Stimulated activated CD8-positive, alpha-beta memory T cell treated with anti-CD3 and anti-CD28 coated beads, Interleukin-12 subunit alpha, Interleukin-12 subunit beta, amount 100 ng/mL, for 1 hour (primary cell): ENCODE data around the gene HS3ST3A1.

Experiments used
- DNase-seq: peaks from one replicate; pipeline ENCODE4 v3.0.0-alpha.2; 2020; ENCODE audit warnings: low read depth

Gene HS3ST3A1

GRCh38 chr17:13601776-13602551 is at the start of gene HS3ST3A1:
Gene HS3ST3A1, minus strand, starts transcription at chr17:13601929. Its CDS starts 800 bp downstream, at chr17:13601129.
- no peak for DNase-seq

DNA sequence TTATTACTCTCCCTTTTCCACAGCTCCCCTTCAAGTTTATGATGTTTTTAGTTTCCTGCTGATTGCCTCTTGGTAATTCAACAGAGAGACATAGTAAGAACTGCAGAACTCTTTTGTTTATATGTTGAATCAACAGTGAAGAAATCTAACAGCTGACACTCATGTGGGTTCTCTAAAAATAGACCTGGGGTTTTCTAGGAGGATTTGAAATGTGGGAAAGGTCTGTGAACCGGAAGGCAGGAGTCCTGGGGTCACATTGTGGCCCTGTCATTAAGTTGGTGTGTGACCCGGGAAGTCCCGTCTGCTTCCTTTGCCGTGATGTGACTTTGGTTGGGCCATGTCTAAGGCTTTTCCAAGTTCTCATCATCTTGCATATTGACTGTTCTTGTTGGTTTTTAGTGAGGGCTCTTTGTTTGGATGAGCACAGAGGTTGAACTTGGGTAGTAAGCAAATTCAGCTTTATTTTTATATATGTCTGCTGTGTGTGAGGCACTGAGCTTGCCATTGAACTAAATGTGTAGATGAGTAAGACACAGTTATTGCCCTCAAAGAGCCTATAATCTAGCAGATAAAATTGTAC is 48.5 kb upstream of the HS3ST3A1 start:
- DNase-seq: no peak

GRCh38 chr17:13647543-13648021 is 45.9 kb upstream of the HS3ST3A1 start:
- DNase-seq: no peak

- no peak for DNase-seq
These were observed 45.3 kb upstream of the HS3ST3A1 start for GRCh38 chr17:13646969-13647542.

DNA sequence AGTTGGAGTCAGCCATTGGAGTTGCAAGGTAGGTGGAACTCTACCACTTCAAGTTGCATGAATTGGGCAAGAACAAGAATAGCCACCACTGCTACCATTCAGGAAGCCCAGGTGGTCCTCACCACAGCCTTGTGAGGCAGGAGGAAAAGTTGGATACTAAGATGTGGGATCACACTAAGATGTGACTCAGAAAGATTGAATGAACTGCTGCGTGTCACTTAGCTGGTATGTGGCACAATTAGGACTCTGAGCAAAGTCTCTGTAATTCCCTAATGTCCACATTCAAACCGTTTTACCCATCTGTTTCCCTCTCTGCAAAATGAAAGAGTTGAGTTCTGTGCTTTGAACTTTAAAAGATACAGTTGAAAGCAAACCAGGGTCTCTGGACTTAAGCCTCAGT is 44.7 kb upstream of the HS3ST3A1 start:
- DNase-seq: no peak

DNA sequence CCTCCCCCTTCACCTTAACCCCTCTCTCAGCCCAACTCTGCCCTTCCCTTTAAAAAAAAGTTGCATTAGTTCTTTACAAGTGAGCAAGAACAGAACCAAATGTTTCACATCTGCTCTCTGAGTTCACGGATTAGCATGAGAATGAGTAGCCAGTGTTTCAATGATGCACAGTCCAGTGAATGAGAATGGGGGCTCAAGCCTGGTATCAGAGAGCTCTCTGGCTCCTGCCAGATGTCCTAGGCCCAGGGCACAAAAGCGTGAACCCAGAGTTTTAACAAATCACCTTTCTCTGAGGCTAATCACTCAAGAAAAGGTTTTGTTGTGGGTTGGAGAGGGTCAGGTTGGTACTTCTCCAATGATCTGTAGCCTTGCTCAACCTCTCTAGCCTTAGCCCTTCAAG is 41.5 kb upstream of the HS3ST3A1 start:
- no peak for DNase-seq

DNA sequence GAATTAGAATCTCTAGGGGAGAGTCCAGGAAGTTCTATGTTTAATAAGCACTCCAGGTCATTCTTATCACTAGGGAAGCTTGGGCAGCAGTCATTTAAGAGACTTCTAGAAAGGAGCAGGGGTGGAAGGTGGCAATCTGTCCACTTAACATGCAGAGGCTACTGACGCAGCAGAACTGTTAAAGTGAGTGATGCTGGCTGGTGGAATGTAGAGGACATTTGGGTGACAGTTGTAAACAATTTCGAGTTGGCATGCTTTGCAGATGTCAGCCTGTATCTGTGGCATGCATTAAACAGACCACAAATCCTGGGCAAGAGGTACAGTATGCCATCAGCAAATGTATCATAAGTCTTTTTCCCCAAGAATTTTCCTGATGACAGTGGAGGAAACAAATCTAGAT is 40.5 kb upstream of the HS3ST3A1 start:
- no peak for DNase-seq

DNA sequence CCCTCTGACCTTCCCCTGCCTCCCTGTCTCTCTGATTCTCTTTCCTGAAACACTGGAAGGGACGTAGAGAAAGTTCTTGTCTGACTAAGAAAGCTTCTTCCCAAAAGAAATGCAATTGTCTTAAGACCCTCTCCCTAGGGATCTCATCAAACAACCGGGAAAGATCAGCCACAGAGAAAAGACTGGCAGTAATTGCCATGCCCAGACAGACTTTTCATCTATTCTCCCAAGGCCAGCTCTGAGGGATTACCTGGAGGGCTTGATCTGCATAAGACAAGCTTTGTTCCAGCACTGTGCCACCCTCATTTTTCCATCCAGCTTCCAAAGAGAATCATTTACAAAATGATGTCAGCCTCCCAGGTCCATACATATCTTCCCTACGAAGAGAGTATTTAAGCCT is 38.8 kb upstream of the HS3ST3A1 start:
- no peak for DNase-seq

- no peak for DNase-seq
These were observed 37.2 kb upstream of the HS3ST3A1 start for GRCh38 chr17:13638855-13639458.

DNA sequence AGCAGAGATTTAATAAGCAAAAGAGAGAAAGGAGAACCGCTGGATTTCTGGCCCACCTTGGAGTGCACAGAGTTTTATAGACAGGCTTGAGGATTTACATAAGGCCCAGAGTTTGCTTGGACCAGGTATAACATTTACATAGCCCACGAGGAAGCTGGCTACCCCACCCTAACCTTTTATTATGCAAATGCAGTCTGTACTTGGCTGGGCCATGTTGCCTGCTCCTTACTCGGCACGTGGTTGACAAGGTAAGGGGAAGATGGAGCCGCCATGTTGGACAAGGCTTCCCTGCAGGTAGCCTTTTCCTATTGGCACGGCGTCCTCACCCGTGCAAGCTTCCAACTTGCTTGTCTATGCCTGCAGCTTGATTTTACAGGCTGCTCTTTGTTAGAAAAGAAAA is 35.2 kb upstream of the HS3ST3A1 start:
- DNase-seq: no peak

- DNase-seq: no peak
These were observed 34.2 kb upstream of the HS3ST3A1 start for GRCh38 chr17:13635951-13636350.

DNA sequence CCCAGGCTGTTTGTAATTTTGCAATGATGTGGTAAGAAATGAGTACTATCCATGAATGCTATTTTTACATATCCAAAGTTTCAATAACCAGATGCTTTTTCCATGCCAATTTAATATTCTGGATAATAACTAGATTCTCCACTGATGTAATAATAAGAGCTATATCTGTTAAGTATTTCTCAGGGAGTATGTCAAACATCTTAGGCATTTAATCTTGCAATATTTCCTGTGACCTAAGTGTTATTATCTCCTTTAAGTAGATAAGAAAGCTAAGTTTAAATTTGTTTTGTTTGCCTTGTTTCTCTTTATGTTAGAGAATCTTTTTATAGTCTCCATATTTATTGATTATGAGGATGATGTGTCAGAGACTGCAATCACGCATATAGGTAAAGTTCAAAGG is 32.3 kb upstream of the HS3ST3A1 start:
- no peak for DNase-seq

DNA sequence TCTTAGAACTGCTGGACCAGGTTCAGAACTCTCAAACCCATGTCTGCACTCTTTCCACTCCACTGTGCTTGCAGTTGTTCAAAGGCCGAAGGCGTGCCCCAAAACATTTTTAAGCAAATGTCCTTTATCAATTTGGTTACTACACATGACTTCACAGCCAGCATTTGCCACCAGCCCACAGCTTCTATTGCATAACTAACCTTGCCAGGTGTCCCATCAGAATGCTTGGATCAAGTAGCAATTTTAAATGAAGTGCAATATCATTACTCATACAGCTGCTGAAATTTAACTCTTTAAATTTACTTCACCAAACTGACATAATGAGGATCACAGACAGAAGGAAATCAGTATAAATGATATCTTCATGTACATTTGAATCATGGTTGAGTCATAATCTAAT is 29.8 kb upstream of the HS3ST3A1 start:
- no peak for DNase-seq

DNA sequence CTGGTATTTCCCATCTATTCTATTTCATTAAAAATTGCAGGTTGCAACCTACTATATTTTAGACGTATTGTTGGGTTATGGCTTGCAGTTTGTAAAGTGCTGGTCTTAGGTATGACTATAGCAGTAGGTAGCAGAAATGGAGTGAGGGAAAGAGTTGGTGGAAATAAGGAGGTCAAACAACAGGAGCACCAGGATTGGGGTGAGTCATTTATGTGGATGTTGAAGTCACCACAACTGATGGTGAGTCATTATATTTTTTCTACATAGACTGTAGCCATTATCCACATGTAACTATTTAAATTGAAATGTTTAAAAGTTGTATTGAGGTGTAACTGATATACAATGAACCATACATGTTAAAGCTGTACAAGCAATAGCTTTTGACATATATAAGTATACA is 25.0 kb upstream of the HS3ST3A1 start:
- no peak for DNase-seq

GRCh38 chr17:13619462-13619861 is 17.7 kb upstream of the HS3ST3A1 start:
- DNase-seq: no peak

DNA sequence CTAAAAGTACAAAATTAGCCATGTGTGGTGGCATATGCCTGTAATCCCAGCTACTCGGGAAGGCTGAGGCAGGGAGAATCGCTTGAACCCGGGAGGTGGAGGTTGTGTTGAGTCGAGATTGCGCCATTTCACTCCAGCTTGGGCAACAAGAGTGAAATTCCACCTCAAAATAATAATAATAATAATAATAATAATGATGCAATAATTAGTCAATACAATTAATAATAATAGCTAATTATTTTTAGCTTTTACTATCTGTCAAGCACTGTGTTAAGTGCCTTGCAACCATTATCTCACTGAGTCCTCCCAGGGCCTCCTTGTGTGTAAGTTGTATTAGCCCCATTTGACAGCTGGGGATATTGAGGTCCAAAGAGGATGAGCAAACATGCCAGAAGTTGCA is 14.3 kb upstream of the HS3ST3A1 start:
- DNase-seq: no peak

DNA sequence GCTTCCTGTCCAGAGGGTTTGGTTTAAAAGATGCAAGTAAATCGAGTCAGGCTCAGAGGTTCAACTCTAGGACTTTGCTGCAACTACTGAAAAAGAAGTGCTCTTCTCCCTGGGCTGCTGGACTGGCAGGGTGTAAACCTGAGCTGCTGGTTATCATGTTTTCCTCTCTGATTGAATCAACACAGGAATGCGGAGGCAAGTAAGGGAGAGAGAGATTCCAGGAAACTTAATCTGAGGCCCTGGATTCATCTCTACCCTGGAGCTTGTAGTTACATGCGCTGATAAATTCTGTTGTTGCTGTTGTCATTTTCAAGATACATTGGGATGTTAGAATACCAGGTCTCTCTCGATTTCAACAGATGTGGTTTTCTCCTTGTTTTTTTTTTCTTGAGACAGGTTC is 8.2 kb upstream of the HS3ST3A1 start:
- no peak for DNase-seq

DNA sequence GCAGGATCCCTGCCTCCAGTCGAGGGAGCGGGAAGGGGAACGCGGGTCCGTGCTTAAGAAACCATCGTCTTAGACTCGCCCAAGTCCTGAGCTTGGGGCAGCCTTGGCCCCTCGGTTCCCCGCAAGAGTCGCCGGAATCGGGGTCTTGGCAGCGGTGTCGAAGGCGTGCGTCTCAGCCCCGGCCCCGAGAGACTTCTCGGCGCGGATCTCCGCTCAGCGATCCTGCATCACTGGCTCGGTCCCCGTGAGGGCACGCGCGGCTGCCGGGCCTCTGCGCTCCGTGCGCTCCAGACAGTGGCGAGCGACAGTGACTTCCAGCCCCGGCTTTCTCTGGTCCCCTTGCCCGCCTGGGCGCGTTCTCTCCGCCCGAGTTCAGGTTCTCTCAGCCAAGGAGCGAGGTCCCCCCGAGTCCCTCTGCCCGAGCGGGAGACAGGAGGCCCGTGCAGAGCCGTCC is 380 bp downstream of the HS3ST3A1 start:
- no peak for DNase-seq

DNA sequence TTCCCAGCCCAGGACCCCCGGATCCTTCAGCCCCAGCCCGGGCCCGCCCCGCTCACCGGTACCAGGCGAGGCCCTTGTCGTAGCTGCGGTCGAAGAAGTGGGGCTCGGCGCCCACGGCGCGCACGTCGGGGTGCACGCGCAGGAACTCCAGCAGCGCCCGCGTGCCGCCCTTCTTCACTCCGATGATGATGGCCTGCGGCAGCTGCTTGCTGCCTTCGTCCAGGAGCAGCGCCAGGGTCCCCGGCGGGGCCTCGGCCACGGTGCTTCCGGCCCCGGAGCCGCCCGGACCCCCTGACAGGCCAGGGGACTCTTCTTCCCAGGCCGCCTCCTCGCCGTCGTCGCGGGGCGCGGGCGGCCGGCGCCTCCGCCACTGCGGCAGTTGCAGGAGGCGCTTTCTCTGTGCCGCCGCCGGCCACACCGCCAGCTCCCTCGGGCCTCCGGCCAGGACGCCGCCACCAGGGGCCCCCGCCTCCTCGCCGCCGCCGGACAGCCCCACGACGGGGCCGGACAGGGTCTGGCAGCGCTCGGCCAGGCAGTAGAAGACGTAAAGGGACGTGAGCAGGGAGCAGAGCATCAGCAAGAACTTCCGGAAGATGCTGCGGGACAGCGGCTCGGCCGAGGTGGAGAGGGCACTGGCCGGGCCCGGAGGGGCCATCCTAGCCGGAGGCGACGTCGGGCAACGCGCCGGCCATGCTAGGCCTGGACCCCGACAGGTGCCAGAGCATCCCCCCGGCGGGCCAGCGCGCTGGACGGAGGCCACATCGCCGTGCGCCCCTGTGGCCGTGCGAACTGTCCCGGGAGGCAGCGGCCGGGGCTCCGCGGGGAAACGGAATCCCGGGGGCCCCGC is 1.0 kb downstream of the HS3ST3A1 start:
- no peak for DNase-seq

DNA sequence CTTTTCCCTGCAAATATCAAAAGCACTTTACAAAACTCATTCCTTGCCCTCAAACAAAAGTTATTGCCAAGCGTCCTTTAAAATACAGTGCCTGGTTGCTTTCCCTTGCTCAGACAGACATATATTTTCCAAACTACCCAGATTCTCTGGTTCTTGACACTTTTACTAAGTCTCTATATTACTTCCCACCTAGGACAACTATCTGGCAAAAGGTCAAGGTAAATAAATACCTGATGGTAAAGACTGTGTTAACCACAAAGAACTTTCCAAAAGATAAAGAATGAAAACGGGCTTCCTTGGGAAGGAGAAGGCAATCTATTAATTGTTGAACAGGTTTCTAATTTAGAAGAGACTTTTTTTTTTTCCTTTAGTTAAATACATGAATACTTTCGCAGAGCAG is 1.9 kb downstream of the HS3ST3A1 start:
- DNase-seq: no peak

GRCh38 chr17:13599168-13599577 is 2.6 kb downstream of the HS3ST3A1 start:
- no peak for DNase-seq
